ENCODE measurements around the gene NKX2-2. TPM values are rescaled to one million over a fixed set of nuclear protein-coding genes. Genes with fewer than 3 reads are reported as not detected.

Gene NKX2-2
- total and polyA plus RNA-seq, 2 donors (not counting 3 experiments of a cell fraction or from before 2014, with no cell fraction given), result not detected

DNA sequence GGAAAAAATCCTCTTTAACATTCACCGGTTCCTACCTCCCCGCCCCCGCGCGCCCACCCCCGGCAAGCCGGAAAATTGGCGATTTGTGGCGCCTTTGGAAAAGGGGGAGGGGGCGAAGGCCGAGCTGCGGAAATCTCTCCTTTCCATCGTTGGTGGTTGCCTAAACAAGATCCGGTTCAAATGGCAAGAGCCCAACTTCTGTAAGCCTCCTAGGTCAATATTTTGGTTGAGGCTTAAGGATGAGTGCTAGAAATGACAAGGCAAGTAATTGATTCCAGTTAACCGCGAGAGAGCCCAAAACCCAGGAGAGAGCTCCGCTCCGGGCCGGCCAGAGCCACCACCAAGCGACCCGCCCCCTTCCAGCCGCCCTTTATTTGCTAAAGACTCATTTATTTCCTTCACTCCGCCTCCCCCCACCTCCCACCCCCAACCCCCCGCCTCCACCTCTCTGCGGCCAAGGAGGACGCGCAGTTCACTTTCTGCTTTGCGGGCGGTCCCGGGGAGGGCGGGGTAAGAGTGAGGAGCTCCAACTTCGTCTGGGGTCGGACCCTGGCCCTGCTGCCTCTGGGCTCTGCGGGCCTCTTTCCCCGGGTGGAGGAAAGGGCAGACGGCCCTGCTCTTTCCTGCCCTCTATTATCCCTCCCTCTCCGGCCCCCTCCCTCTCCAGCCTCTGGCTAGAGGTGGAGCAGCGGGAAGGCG is 838 bp upstream of the NKX2-2 start:
- CTCF ChIA-PET, result interaction anchor here (1.1 to 3.4 kb wide), 2 partner anchors 9 to 279 kb away, joined by 5 to 13 read pairs; no protein-coding TSS in a partner anchor
- no peak for FAIRE-seq

More for the DNA sequence above, 838 bp upstream of the NKX2-2 start:
- POLR2A ChIA-PET, result no interaction called here
- no peaks in the 10 kb centered on the region for H3K9me3 ChIP-seq (replicated peaks; ENCODE audit: control insufficient read depth, insufficient read depth, low read length)
- no TSS peak for BruUV-seq (replicated peaks)
- no peaks in the 10 kb centered on the region for H3K36me3 ChIP-seq (ENCODE audit: control insufficient read depth in 2 of 2, extremely low read depth in 1 of 2, insufficient read depth in 2 of 2, low read length in 2 of 2)
- intact Hi-C loops (cut with micrococcal nuclease) (no loop called here), dilution Hi-C loops (cut with MboI; ENCODE audit: extremely low pct_ligation_motif_present, low sequenced_read_pairs) (no loop called here)
- H3K9me1 ChIP-seq (replicated peaks; ENCODE audit: control insufficient read depth, extremely low read depth, insufficient read depth, low read length), result no peaks in the 10 kb centered on the region
- peaks cover 83 to 92% of the 10 kb centered on the region in 2 experiments for H3K27me3 ChIP-seq (ENCODE audit: control insufficient read depth in 2 of 2, insufficient read depth in 2 of 2, low read length in 2 of 2)
- no peak overlapping the region for H3K4me3 ChIP-seq (replicated peaks in 1 of 3; ENCODE audit: insufficient read depth in 1 of 3, low read depth in 1 of 3, low read length in 3 of 3)
- H3K4me2 ChIP-seq (ENCODE audit: insufficient read depth, low read length), result no peak overlapping the region
- no peaks in the 10 kb centered on the region for H4K20me1 ChIP-seq (replicated peaks; ENCODE audit: control insufficient read depth, extremely low read depth, insufficient read depth, low read length)
- H3K9ac ChIP-seq (replicated peaks; ENCODE audit: extremely low read depth, insufficient read depth, low read length), result no peak overlapping the region
- TF ChIP-seq MAX (IDR thresholded peaks at IDR 0.05; ENCODE audit: insufficient read depth, insufficient read length) (no peak), FOS (IDR thresholded peaks at IDR 0.05; ENCODE audit: borderline replicate concordance, insufficient read depth, low read length) (no peak), GATA2 (IDR thresholded peaks at IDR 0.05; ENCODE audit: insufficient read depth, insufficient read length, low read depth, low read length) (no peak), JUN (IDR thresholded peaks at IDR 0.05; ENCODE audit: borderline replicate concordance, insufficient read depth, insufficient read length, low read depth) (no peak), POLR2AphosphoS5 (IDR thresholded peaks at IDR 0.05; ENCODE audit: insufficient read depth, low read depth, low read length) (no peak), EZH2 (IDR thresholded peaks at IDR 0.05; ENCODE audit: borderline replicate concordance, low read depth, low read length, severe bottlenecking) (peak; percentile 89), CTCF (IDR thresholded peaks at IDR 0.05; ENCODE audit: extremely low read depth in 1 of 2, insufficient read depth in 1 of 2, low read depth in 1 of 2, low read length in 2 of 2) (no peak), POLR2A (IDR thresholded peaks at IDR 0.05; ENCODE audit: low read depth, low read length) (no peak), MYC (IDR thresholded peaks at IDR 0.05; ENCODE audit: low read depth, low read length) (no peak)
- no peak for DNase-seq (ENCODE audit: low read depth, low spot score)
- H3K27ac ChIP-seq (ENCODE audit: insufficient read depth, low read depth, low read length), result no peak overlapping the region
- H2AFZ ChIP-seq (ENCODE audit: low read depth, low read length), result no peak overlapping the region
- no peaks in the 10 kb centered on the region for H3K79me2 ChIP-seq (ENCODE audit: control insufficient read depth, insufficient read depth, low read length)
- H3K4me1 ChIP-seq (ENCODE audit: control insufficient read depth, extremely low read depth, insufficient read depth, low read length), result peaks cover 15% of the 10 kb centered on the region
